Natural killer cell (primary cell): ENCODE data around the gene CNIH1. TPM values are rescaled to one million over a fixed set of nuclear protein-coding genes. Genes with fewer than 3 reads are reported as not detected.

Source experiments
- ATAC-seq, 3 donors: fragments of 150-1000 bp in 2 of 3; fragments of 200-7000 bp in 1 of 3; cut with Tn5 transposase; 1 replicate in 1 of 3; 2 replicates in 2 of 3; pipeline ENCODE4 v1.10.0; 2021; ENCODE audit warnings: mild to moderate bottlenecking in 2 of 3, moderate library complexity in 2 of 3
- DNase-seq, 2 donors: peaks; one replicate each; pipeline versions ENCODE4 v3.0.0 to v3.0.0-alpha.2; 2013 to 2021; ENCODE audit warnings: mixed read lengths in 1 of 2
- H3K27ac ChIP-seq: one replicate; pipeline ENCODE4 v1.5.1; 2013; ENCODE audit warnings: mild to moderate bottlenecking, low read length
- H3K27me3 ChIP-seq: one replicate; pipeline ENCODE4 v1.6.1; 2013; ENCODE audit warnings: low read length; ENCODE audit not compliant: control insufficient read depth, insufficient read depth
- H3K36me3 ChIP-seq: one replicate; pipeline ENCODE4 v1.6.1; 2013; ENCODE audit warnings: low read length; ENCODE audit not compliant: control insufficient read depth, insufficient read depth
- H3K4me1 ChIP-seq: one replicate; pipeline ENCODE4 v1.6.1; 2013; ENCODE audit warnings: low read length; ENCODE audit not compliant: control insufficient read depth, insufficient read depth
- H3K4me3 ChIP-seq: one replicate; pipeline ENCODE4 v1.5.1; 2013; ENCODE audit warnings: low read length
- H3K9me3 ChIP-seq: one replicate; pipeline ENCODE4 v1.6.1; 2013; ENCODE audit warnings: low read length; ENCODE audit not compliant: control insufficient read depth, insufficient read depth
- H3K27ac Mint-ChIP-seq, 2 donors: one replicate each; pipeline ENCODE4 v1.8.0; 2022; ENCODE audit warnings: mild to moderate bottlenecking in 2 of 2, mixed read lengths in 2 of 2, moderate library complexity in 1 of 2
- H3K27me3 Mint-ChIP-seq, 2 donors: one replicate each; pipeline ENCODE4 v1.8.0; 2022; ENCODE audit warnings: low read depth in 2 of 2, mixed read lengths in 2 of 2
- H3K36me3 Mint-ChIP-seq: one replicate; pipeline ENCODE4 v1.8.0; 2022; ENCODE audit warnings: mixed read lengths
- H3K4me1 Mint-ChIP-seq, 2 donors: one replicate each; pipeline ENCODE4 v1.8.0; 2022; ENCODE audit warnings: mixed read lengths in 2 of 2
- H3K4me3 Mint-ChIP-seq: one replicate; pipeline ENCODE4 v1.8.0; 2022; ENCODE audit warnings: mild to moderate bottlenecking, moderate library complexity, mixed read lengths
- H3K9me3 Mint-ChIP-seq, 2 donors: one replicate each; pipeline ENCODE4 v1.8.0; 2022; ENCODE audit warnings: mixed read lengths in 2 of 2
- WGBS: methylation state at CpG from one replicate; pipeline ENCODE4 v1.1.7; 2013; ENCODE audit warnings: missing lambda C conversion rate; ENCODE audit not compliant: insufficient coverage; 5-methylcytosine and 5-hydroxymethylcytosine counted together
- intact Hi-C: fragments of 100-400 bp; cut with micrococcal nuclease; formaldehyde crosslinking; loops from one replicate; pipeline ENCODE4 v1.14.2; 2022
- total RNA-seq, 4 donors: library from RNA; stranded (reverse); fragments of 120-200 nt in 1 of 4; gene quantifications; one replicate each; pipeline versions ENCODE4 v1.2.3 to v1.2.4, GENCODE V29; 2013 to 2022
- TF ChIP-seq, protein P1 (sequence below): fragments of 200-600 bp; IDR thresholded peaks from one replicate; pipeline ENCODE4 v1.8.0; 2022; ENCODE audit warnings: antibody characterized with exemption

The CNIH1 gene
- total RNA-seq, 3 donors from 2014 or later (not counting 1 experiment from before 2014, with no cell fraction given): 20.4 to 30.9 (median 25.7) TPM

- Histone ChIP-seq H3K4me1 (peaks cover 4% of the 10 kb centered on the region), H3K27me3 (no peaks in the 10 kb centered on the region), H3K27ac (no peak overlapping the region), H3K9me3 (no peaks in the 10 kb centered on the region), H3K36me3 (peaks cover 6% of the 10 kb centered on the region), H3K4me3 (no peak overlapping the region)
- DNase-seq (peak in 1 of 2 donors; percentile 12), ATAC-seq (peak; percentile 34 to 44 (median 39))
- H3K4me3 Mint-ChIP-seq: no peak overlapping the region
- no peaks in the 10 kb centered on the region for H3K36me3 Mint-ChIP-seq
- intact Hi-C loops: no loop called here
- H3K9me3 Mint-ChIP-seq: no peaks in the 10 kb centered on the region
- peak overlapping the region in 1 of 2 donors; percentile 1 for H3K27ac Mint-ChIP-seq
- TF ChIP-seq, protein P1, sequence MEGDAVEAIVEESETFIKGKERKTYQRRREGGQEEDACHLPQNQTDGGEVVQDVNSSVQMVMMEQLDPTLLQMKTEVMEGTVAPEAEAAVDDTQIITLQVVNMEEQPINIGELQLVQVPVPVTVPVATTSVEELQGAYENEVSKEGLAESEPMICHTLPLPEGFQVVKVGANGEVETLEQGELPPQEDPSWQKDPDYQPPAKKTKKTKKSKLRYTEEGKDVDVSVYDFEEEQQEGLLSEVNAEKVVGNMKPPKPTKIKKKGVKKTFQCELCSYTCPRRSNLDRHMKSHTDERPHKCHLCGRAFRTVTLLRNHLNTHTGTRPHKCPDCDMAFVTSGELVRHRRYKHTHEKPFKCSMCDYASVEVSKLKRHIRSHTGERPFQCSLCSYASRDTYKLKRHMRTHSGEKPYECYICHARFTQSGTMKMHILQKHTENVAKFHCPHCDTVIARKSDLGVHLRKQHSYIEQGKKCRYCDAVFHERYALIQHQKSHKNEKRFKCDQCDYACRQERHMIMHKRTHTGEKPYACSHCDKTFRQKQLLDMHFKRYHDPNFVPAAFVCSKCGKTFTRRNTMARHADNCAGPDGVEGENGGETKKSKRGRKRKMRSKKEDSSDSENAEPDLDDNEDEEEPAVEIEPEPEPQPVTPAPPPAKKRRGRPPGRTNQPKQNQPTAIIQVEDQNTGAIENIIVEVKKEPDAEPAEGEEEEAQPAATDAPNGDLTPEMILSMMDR: no peak
- H3K4me1 Mint-ChIP-seq: peaks cover 40 to 45% of the 10 kb centered on the region in 2 donors
- 63% methylated on average over 4 of the region's 4 CpGs for WGBS
- H3K27me3 Mint-ChIP-seq: no peaks in the 10 kb centered on the region
Observed at GRCh38 chr14:54435500-54435981, 5.6 kb downstream of the CNIH1 start.

GRCh38 chr14:54428527-54428926, 12.6 kb downstream of the CNIH1 start:
- no peaks in the 10 kb centered on the region for H3K27me3 Mint-ChIP-seq
- intact Hi-C loops: no loop called here
- DNase-seq: no peak
- H3K27me3 ChIP-seq: no peaks in the 10 kb centered on the region
- H3K9me3 ChIP-seq: no peaks in the 10 kb centered on the region
- H3K36me3 ChIP-seq: peaks cover 40% of the 10 kb centered on the region
- TF ChIP-seq, protein P1: no peak
- H3K9me3 Mint-ChIP-seq: no peaks in the 10 kb centered on the region
- no peaks in the 10 kb centered on the region for H3K36me3 Mint-ChIP-seq
- no peak for ATAC-seq
- no peaks in the 10 kb centered on the region for H3K4me1 ChIP-seq
- H3K27ac Mint-ChIP-seq: no peak overlapping the region
- H3K4me3 ChIP-seq: no peak overlapping the region
- WGBS: 100% methylated on average over 2 of the region's 2 CpGs
- no peak overlapping the region for H3K27ac ChIP-seq
- peaks cover 0 to 4% of the 10 kb centered on the region in 2 donors for H3K4me1 Mint-ChIP-seq
- H3K4me3 Mint-ChIP-seq: no peak overlapping the region

- H3K9me3 ChIP-seq: no peaks in the 10 kb centered on the region
- H3K4me1 Mint-ChIP-seq: peaks cover 0 to 4% of the 10 kb centered on the region in 2 donors
- no peaks in the 10 kb centered on the region for H3K9me3 Mint-ChIP-seq
- intact Hi-C loops: no loop called here
- H3K4me3 Mint-ChIP-seq: no peak overlapping the region
- ATAC-seq (no peak), DNase-seq (no peak)
- no peaks in the 10 kb centered on the region for H3K36me3 Mint-ChIP-seq
- TF ChIP-seq, protein P1: no peak
- H3K27ac Mint-ChIP-seq: no peak overlapping the region
- no peaks in the 10 kb centered on the region for H3K27me3 Mint-ChIP-seq
- H3K27me3 ChIP-seq: no peaks in the 10 kb centered on the region
- H3K4me3 ChIP-seq: no peak overlapping the region
- WGBS: no CpG with 5 or more reads among the region's 3 CpGs
- no peaks in the 10 kb centered on the region for H3K4me1 ChIP-seq
- peaks cover 40% of the 10 kb centered on the region for H3K36me3 ChIP-seq
- H3K27ac ChIP-seq: no peak overlapping the region
Observed at GRCh38 chr14:54427871-54428270, 13.3 kb downstream of the CNIH1 start.
